ENCODE measurements around the gene BBIP1. TPM values are rescaled to one million over a fixed set of nuclear protein-coding genes. Genes with fewer than 3 reads are reported as not detected.

BBIP1 gene
- total RNA-seq, 1 donor, result 32.2 TPM

GRCh38 chr10:110936757-110937156 is 17.8 kb upstream of the BBIP1 start:
- H3K79me2 ChIP-seq (ENCODE audit: insufficient read depth, low read length), result peaks cover 96% of the 10 kb centered on the region
- H3K27me3 ChIP-seq (ENCODE audit: insufficient read depth, low read length), result no peaks in the 10 kb centered on the region
- no peak overlapping the region for H3K27ac ChIP-seq (ENCODE audit: low read depth, low read length)
- H4K20me1 ChIP-seq (ENCODE audit: insufficient read depth, low read length), result peaks cover 51% of the 10 kb centered on the region
- peaks cover 5% of the 10 kb centered on the region for H3K4me1 ChIP-seq (ENCODE audit: insufficient read depth, low read length)
- H3K4me3 ChIP-seq (ENCODE audit: insufficient read depth, low read length), result no peak overlapping the region
- no peak for TF ChIP-seq CTCF (IDR thresholded peaks at IDR 0.05; ENCODE audit: extremely low read depth, low read depth, low read length)
- no peak overlapping the region for H2AFZ ChIP-seq (ENCODE audit: low read length)
- H3K36me3 ChIP-seq (ENCODE audit: insufficient read depth, low read length), result no peaks in the 10 kb centered on the region
- DNase-seq (ENCODE audit: insufficient read length, low spot score, missing footprints), result no peak
- H3K9me3 ChIP-seq (ENCODE audit: low read depth, low read length), result no peaks in the 10 kb centered on the region
- no peak overlapping the region for H3K4me2 ChIP-seq (ENCODE audit: insufficient read depth, low read length)

GRCh38 chr10:110932505-110933180 is 13.7 kb upstream of the BBIP1 start:
- H3K27ac ChIP-seq (ENCODE audit: low read depth, low read length), result no peak overlapping the region
- H3K79me2 ChIP-seq (ENCODE audit: insufficient read depth, low read length), result peaks cover 97% of the 10 kb centered on the region
- TF ChIP-seq CTCF (IDR thresholded peaks at IDR 0.05; ENCODE audit: extremely low read depth, low read depth, low read length), result no peak
- no peak for DNase-seq (ENCODE audit: insufficient read length, low spot score, missing footprints)
- peaks cover 5% of the 10 kb centered on the region for H3K4me1 ChIP-seq (ENCODE audit: insufficient read depth, low read length)
- H3K36me3 ChIP-seq (ENCODE audit: insufficient read depth, low read length), result no peaks in the 10 kb centered on the region
- no peaks in the 10 kb centered on the region for H3K27me3 ChIP-seq (ENCODE audit: insufficient read depth, low read length)
- H2AFZ ChIP-seq (ENCODE audit: low read length), result no peak overlapping the region
- no peak overlapping the region for H3K4me3 ChIP-seq (ENCODE audit: insufficient read depth, low read length)
- H4K20me1 ChIP-seq (ENCODE audit: insufficient read depth, low read length), result peaks cover 74% of the 10 kb centered on the region
- no peak overlapping the region for H3K4me2 ChIP-seq (ENCODE audit: insufficient read depth, low read length)
- no peaks in the 10 kb centered on the region for H3K9me3 ChIP-seq (ENCODE audit: low read depth, low read length)

- peaks cover 79% of the 10 kb centered on the region for H4K20me1 ChIP-seq (ENCODE audit: insufficient read depth, low read length)
- H3K36me3 ChIP-seq (ENCODE audit: insufficient read depth, low read length), result no peaks in the 10 kb centered on the region
- H3K27me3 ChIP-seq (ENCODE audit: insufficient read depth, low read length), result no peaks in the 10 kb centered on the region
- no peak for TF ChIP-seq CTCF (IDR thresholded peaks at IDR 0.05; ENCODE audit: extremely low read depth, low read depth, low read length)
- DNase-seq (ENCODE audit: insufficient read length, low spot score, missing footprints), result no peak
- H3K4me1 ChIP-seq (ENCODE audit: insufficient read depth, low read length), result peaks cover 5% of the 10 kb centered on the region
- H3K4me2 ChIP-seq (ENCODE audit: insufficient read depth, low read length), result no peak overlapping the region
- H3K27ac ChIP-seq (ENCODE audit: low read depth, low read length), result no peak overlapping the region
- no peak overlapping the region for H3K4me3 ChIP-seq (ENCODE audit: insufficient read depth, low read length)
- peaks cover 97% of the 10 kb centered on the region for H3K79me2 ChIP-seq (ENCODE audit: insufficient read depth, low read length)
- no peaks in the 10 kb centered on the region for H3K9me3 ChIP-seq (ENCODE audit: low read depth, low read length)
- no peak overlapping the region for H2AFZ ChIP-seq (ENCODE audit: low read length)
These were observed 12.9 kb upstream of the BBIP1 start for GRCh38 chr10:110931769-110932381.

- Histone ChIP-seq H3K4me2 (ENCODE audit: insufficient read depth, low read length) (no peak overlapping the region), H3K79me2 (ENCODE audit: insufficient read depth, low read length) (peaks cover 98% of the 10 kb centered on the region), H3K4me1 (ENCODE audit: insufficient read depth, low read length) (peaks cover 3% of the 10 kb centered on the region), H3K9me3 (ENCODE audit: low read depth, low read length) (no peaks in the 10 kb centered on the region), H3K36me3 (ENCODE audit: insufficient read depth, low read length) (no peaks in the 10 kb centered on the region), H3K27ac (ENCODE audit: low read depth, low read length) (no peak overlapping the region), H4K20me1 (ENCODE audit: insufficient read depth, low read length) (peaks cover 69% of the 10 kb centered on the region), H3K27me3 (ENCODE audit: insufficient read depth, low read length) (no peaks in the 10 kb centered on the region), H2AFZ (ENCODE audit: low read length) (no peak overlapping the region), H3K4me3 (ENCODE audit: insufficient read depth, low read length) (no peak overlapping the region)
- DNase-seq (ENCODE audit: insufficient read length, low spot score, missing footprints), result no peak
- no peak for TF ChIP-seq CTCF (IDR thresholded peaks at IDR 0.05; ENCODE audit: extremely low read depth, low read depth, low read length)
These were observed 8.5 kb upstream of the BBIP1 start for GRCh38 chr10:110927461-110927860.

All from osteoblast (primary cell).